Measurements from ENCODE around the gene SLC49A3. TPM values are rescaled to one million over a fixed set of nuclear protein-coding genes. Genes with fewer than 3 reads are reported as not detected.

The SLC49A3 gene
- total and polyA plus RNA-seq, 2 of the 8 experiments (the other 6 are each of a cell fraction or from before 2014, with no cell fraction given): 5.0 to 8.8 TPM

DNA sequence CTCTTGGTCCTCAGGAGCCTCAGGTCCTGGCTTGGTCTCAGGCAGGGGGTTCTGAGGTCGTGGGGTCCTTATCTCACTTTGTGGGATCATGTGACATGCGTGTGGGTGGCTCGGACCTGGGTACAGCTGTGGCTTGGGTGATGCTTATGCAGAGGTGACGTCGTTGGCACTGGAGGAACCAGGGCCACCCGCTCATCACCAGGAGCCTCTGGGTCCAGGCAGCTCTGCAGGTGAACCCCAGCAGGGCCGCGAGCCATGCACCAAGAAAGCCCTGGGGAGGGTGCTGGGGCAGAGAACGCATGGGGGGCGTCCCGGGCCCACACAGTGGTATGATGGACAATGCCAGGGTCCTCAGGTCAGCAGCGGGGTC lies 23.6 kb downstream of the SLC49A3 start:
- Histone ChIP-seq H2BK12ac (ENCODE audit: low read depth, low read length) (no peak overlapping the region), H3K4me3 (ENCODE audit: extremely low read depth in 1 of 4, insufficient read depth in 2 of 4, low read depth in 3 of 4, low read length in 4 of 4) (no peak overlapping the region), H4K8ac (ENCODE audit: extremely low read depth, insufficient read depth, low read length) (no peak overlapping the region), H3K56ac (replicated peaks; ENCODE audit: insufficient read length, low read depth, low read length) (no peak overlapping the region), H4K5ac (ENCODE audit: insufficient read length, low read depth, low read length) (no peak overlapping the region), H2AFZ (ENCODE audit: low read length) (no peak overlapping the region), H3K36me3 (ENCODE audit: control insufficient read depth in 2 of 4, insufficient read depth in 4 of 4, low read length in 3 of 4) (no peaks in the 10 kb centered on the region), H3K23me2 (ENCODE audit: low read depth, low read length) (peaks cover 7% of the 10 kb centered on the region; the same call in 1 of the 2 replicates), H4K91ac (replicated peaks; ENCODE audit: insufficient read length, low read length) (no peak overlapping the region), H3K79me2 (ENCODE audit: control insufficient read depth in 1 of 2, insufficient read depth in 2 of 2, low read length in 2 of 2) (no peaks in the 10 kb centered on the region), H3K23ac (ENCODE audit: insufficient read length) (no peak overlapping the region), H4K20me1 (replicated peaks in 1 of 2; ENCODE audit: control insufficient read depth in 1 of 2, insufficient read depth in 2 of 2, low read length in 2 of 2) (peaks cover 0 to 5% of the 10 kb centered on the region in 2 experiments), H3K4ac (replicated peaks; ENCODE audit: insufficient read length, low read depth, low read length) (no peak overlapping the region), H3K9ac (replicated peaks in 1 of 4; ENCODE audit: extremely low read depth in 1 of 4, low read depth in 3 of 4, low read length in 3 of 4) (no peak overlapping the region), H2BK20ac (ENCODE audit: low read length) (no peak overlapping the region), H3K79me1 (ENCODE audit: low read depth, low read length) (no peaks in the 10 kb centered on the region), H3K18ac (ENCODE audit: extremely low read depth, low read length) (no peak overlapping the region), H3K4me2 (ENCODE audit: insufficient read depth in 1 of 2, low read depth in 2 of 2, low read length in 2 of 2) (no peak overlapping the region), H3K9me3 (ENCODE audit: insufficient read depth in 2 of 2, low read depth in 1 of 2, low read length in 1 of 2) (no peaks in the 10 kb centered on the region), H3K27ac (ENCODE audit: low read depth, low read length) (no peak overlapping the region), H3K14ac (ENCODE audit: insufficient read length) (no peak overlapping the region), H2AK5ac (ENCODE audit: low read depth, low read length) (no peak overlapping the region), H3K27me3 (replicated peaks in 1 of 4; ENCODE audit: control insufficient read depth in 3 of 4, extremely low read depth in 1 of 4, insufficient read depth in 3 of 4, low read length in 3 of 4) (no peaks in the 10 kb centered on the region), H2BK120ac (replicated peaks; ENCODE audit: low read depth, low read length) (no peak overlapping the region), H2BK15ac (ENCODE audit: low read length) (0 out of 2 replicates have a peak overlapping the region, but pooled peaks have one; percentile 10), H3K4me1 (replicated peaks in 1 of 4; ENCODE audit: control insufficient read depth in 3 of 4, insufficient read depth in 4 of 4, low read length in 3 of 4) (no peaks in the 10 kb centered on the region; a peak in 1 of 7 replicates), H2BK5ac (ENCODE audit: low read depth, low read length) (no peak overlapping the region)
- ChIA-PET CTCF (ENCODE audit: partially characterized antibody) (interaction anchor here (1.5 to 3.0 kb wide), 3 partner anchors 9 to 63 kb away, joined by 3 to 22 read pairs (median 11); partner anchors contain the start of genes ATP5ME and MYL5), POLR2A (ENCODE audit: partially characterized antibody) (interaction anchor here (1.3 to 5.0 kb wide), 3 partner anchors 8 to 14 kb away, joined by 3 to 53 read pairs (median 25); partner anchors contain the start of genes ATP5ME and MYL5)
- WGBS, 2 experiments (ENCODE audit: extremely low coverage in 1 of 2, insufficient coverage in 1 of 2, insufficient read length in 1 of 2, insufficient replicate concordance in 2 of 2, low coverage in 1 of 2, low lambda C conversion rate in 2 of 2, missing lambda C conversion rate in 1 of 2): 83% methylated on average over 12 of the region's 12 CpGs; no CpG with 5 or more reads in 1 of the 2 experiments
- TF ChIP-seq CTCF (IDR thresholded peaks at IDR 0.05; ENCODE audit: control extremely low read depth in 1 of 3, insufficient read depth in 1 of 3, low read depth in 1 of 3, low read length in 3 of 3) (no peak), RFX5 (IDR thresholded peaks at IDR 0.05; ENCODE audit: borderline replicate concordance, low read depth, low read length) (no peak)
- FAIRE-seq (no peak), DNase-seq (ENCODE audit: low read depth in 1 of 2, low spot score in 2 of 2) (no peak)

Measured in H1 (cell line).